Liver (tissue), 9 donors: Measurements from ENCODE around the gene CDH4. TPM values are rescaled to one million over a fixed set of nuclear protein-coding genes. Genes with fewer than 3 reads are reported as not detected.

Experiments used
- DNase-seq: peaks from one replicate; pipeline ENCODE4 v3.0.0-alpha.2; 2017; ENCODE audit warnings: low spot score
- H3K27ac ChIP-seq, 2 donors: one replicate each; pipeline ENCODE4 v1.7.0; 2013; ENCODE audit warnings: inconsistent platforms in 2 of 2, low read length in 2 of 2, control low read depth in 1 of 2, low read depth in 1 of 2, mild to moderate bottlenecking in 1 of 2
- H3K27me3 ChIP-seq, 4 donors: one replicate each; pipeline versions ENCODE4 v1.6.1 to v1.7.0; 2013; ENCODE audit warnings: low read length in 3 of 4, inconsistent platforms in 1 of 4, mild to moderate bottlenecking in 1 of 4, moderate library complexity in 1 of 4; ENCODE audit not compliant: control insufficient read depth in 4 of 4, insufficient read depth in 4 of 4
- H3K36me3 ChIP-seq, 4 donors: one replicate each; pipeline versions ENCODE4 v1.6.1 to v1.7.0; 2013; ENCODE audit warnings: low read length in 3 of 4, mild to moderate bottlenecking in 3 of 4, low read depth in 1 of 4, moderate library complexity in 1 of 4; ENCODE audit not compliant: control insufficient read depth in 4 of 4, insufficient read depth in 3 of 4
- H3K4me1 ChIP-seq, 4 donors: one replicate each; pipeline versions ENCODE4 v1.6.1 to v1.7.0; 2013; ENCODE audit warnings: low read length in 3 of 4, mild to moderate bottlenecking in 3 of 4, moderate library complexity in 1 of 4; ENCODE audit not compliant: control insufficient read depth in 4 of 4, insufficient read depth in 4 of 4
- H3K4me3 ChIP-seq, 3 donors: one replicate each; pipeline versions ENCODE4 v1.6.1 to v1.7.0; 2013; ENCODE audit warnings: low read length in 3 of 3, control low read depth in 1 of 3, low read depth in 1 of 3, mild to moderate bottlenecking in 1 of 3
- H3K9ac ChIP-seq, 2 donors: one replicate each; pipeline ENCODE4 v1.7.0; 2013; ENCODE audit warnings: low read length in 2 of 2, mild to moderate bottlenecking in 2 of 2, moderate library complexity in 2 of 2, control low read depth in 1 of 2, low read depth in 1 of 2
- H3K9me3 ChIP-seq, 4 donors: one replicate each; pipeline versions ENCODE4 v1.6.1 to v1.7.0; 2013; ENCODE audit warnings: low read length in 3 of 4; ENCODE audit not compliant: control insufficient read depth in 4 of 4
- EGR1 ChIP-seq, 2 donors: IDR thresholded peaks; 2 replicates each; pipeline ENCODE4 v1.6.1; 2016 to 2018; ENCODE audit warnings: antibody characterized with exemption in 2 of 2, low read depth in 2 of 2
- FOXA1 ChIP-seq: IDR thresholded peaks from 2 replicates; pipeline ENCODE4 v1.6.1; 2016; ENCODE audit warnings: antibody characterized with exemption
- FOXA2 ChIP-seq: IDR thresholded peaks from 2 replicates; pipeline ENCODE4 v1.6.1; 2016; ENCODE audit warnings: antibody characterized with exemption
- GABPA ChIP-seq, 2 donors: IDR thresholded peaks in 1 of 2; conservative IDR thresholded peaks in 1 of 2; 2 replicates each; pipeline ENCODE4 v1.6.1; 2016; ENCODE audit warnings: antibody characterized with exemption in 2 of 2, mild to moderate bottlenecking in 1 of 2, moderate library complexity in 1 of 2
- HNF4A ChIP-seq, 2 donors: conservative IDR thresholded peaks; 2 replicates each; pipeline ENCODE4 v1.6.1; 2016; ENCODE audit warnings: antibody characterized with exemption in 2 of 2, mild to moderate bottlenecking in 2 of 2
- JUND ChIP-seq, 2 donors: IDR thresholded peaks; 2 replicates each; pipeline ENCODE4 v1.6.1; 2016; ENCODE audit warnings: antibody characterized with exemption in 2 of 2
- MAX ChIP-seq: IDR thresholded peaks from 2 replicates; pipeline ENCODE4 v1.6.1; 2016; ENCODE audit warnings: antibody characterized with exemption
- NR2F2 ChIP-seq: IDR thresholded peaks from 2 replicates; pipeline ENCODE4 v1.6.1; 2016; ENCODE audit warnings: antibody characterized with exemption
- RAD21 ChIP-seq, 2 donors: IDR thresholded peaks; 2 replicates each; pipeline ENCODE4 v1.6.1; 2016; ENCODE audit warnings: antibody characterized with exemption in 2 of 2, mild to moderate bottlenecking in 2 of 2
- RXRA ChIP-seq, 2 donors: IDR thresholded peaks; 2 replicates each; pipeline ENCODE4 v1.6.1; 2017 to 2018; ENCODE audit warnings: antibody characterized with exemption in 2 of 2, mild to moderate bottlenecking in 1 of 2
- SP1 ChIP-seq: IDR thresholded peaks from 2 replicates; pipeline ENCODE4 v1.6.1; 2018; ENCODE audit warnings: antibody characterized with exemption, mild to moderate bottlenecking
- TAF1 ChIP-seq: conservative IDR thresholded peaks from 2 replicates; pipeline ENCODE4 v1.6.1; 2016; ENCODE audit warnings: antibody characterized with exemption, mild to moderate bottlenecking
- YY1 ChIP-seq: IDR thresholded peaks from 2 replicates; pipeline ENCODE4 v1.6.1; 2016; ENCODE audit warnings: antibody characterized with exemption, mild to moderate bottlenecking
- ZBTB33 ChIP-seq: IDR thresholded peaks from 2 replicates; pipeline ENCODE4 v1.6.1; 2016; ENCODE audit warnings: antibody characterized with exemption
- WGBS: extraction: QIAGEN DNeasy Blood & Tissue Kit; methylation state at CpG from one replicate; pipeline ENCODE4 v1.1.7; 2013; 5-methylcytosine and 5-hydroxymethylcytosine counted together
- polyA plus RNA-seq, 2 donors: library from polyadenylated mRNA; stranded (reverse) in 1 of 2; unstranded in 1 of 2; fragments of 200-250 nt in 1 of 2; fragments of >200 nt in 1 of 2; fragmentation: Nextera tagmentation in 1 of 2; extraction: Ambion mirVana in 1 of 2; gene quantifications; one replicate each; pipeline versions ENCODE4 v1.2.1 to v1.2.3, GENCODE V29; 2013 to 2015
- total RNA-seq, 2 donors: library from RNA; depleted of rRNA; stranded (reverse); fragments of >200 nt; gene quantifications; one replicate each; pipeline ENCODE4 v1.2.3, GENCODE V29; 2014
- TF ChIP-seq, protein P1 (sequence below): IDR thresholded peaks from 2 replicates; pipeline ENCODE4 v1.6.1; 2016; ENCODE audit warnings: antibody characterized with exemption, mild to moderate bottlenecking
- TF ChIP-seq, protein P2 (sequence below): fragments of 150-350 bp; IDR thresholded peaks from 2 replicates; pipeline ENCODE4 v1.5.1; 2017; ENCODE audit warnings: improper control_type of control experiment, low read depth, low read length; ENCODE audit not compliant: missing input control
- TF ChIP-seq, protein P3 (sequence below): IDR thresholded peaks from 2 replicates; pipeline ENCODE4 v1.6.1; 2016; ENCODE audit warnings: antibody characterized with exemption
- donor health status: healthy.
- donor health status: healthy.
- donor health status: healthy.
- donor health status: healthy.
- donor health status: healthy.

Gene CDH4
- total and polyA plus RNA-seq, 4 donors, result 0.03 to 0.25 (median 0.19) TPM; not detected in 1

DNA sequence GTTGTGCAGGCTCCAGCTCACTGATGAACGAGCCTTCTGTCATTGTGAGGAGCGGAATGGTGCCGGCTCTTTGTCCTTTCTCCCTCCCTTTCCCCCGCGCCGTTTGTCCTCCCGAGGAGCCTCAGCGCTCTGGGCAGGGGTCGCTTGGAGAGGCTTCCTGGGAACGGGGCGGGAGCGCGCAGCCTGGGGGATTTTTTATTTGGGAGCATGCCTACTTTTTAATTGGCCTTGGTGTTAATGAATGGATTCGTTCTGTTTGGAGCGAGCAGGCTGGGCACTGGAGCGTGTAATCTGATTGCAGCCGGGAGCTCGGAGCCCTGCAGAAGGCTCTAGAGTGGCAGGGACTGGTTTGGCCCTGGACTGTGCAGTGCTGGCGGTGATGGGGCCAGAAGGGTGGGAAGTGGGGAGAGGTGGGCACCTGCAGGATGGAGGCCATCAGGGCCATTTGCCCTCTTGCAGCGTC is 118.8 kb downstream of the CDH4 start (continued):
- TF ChIP-seq, protein P1, sequence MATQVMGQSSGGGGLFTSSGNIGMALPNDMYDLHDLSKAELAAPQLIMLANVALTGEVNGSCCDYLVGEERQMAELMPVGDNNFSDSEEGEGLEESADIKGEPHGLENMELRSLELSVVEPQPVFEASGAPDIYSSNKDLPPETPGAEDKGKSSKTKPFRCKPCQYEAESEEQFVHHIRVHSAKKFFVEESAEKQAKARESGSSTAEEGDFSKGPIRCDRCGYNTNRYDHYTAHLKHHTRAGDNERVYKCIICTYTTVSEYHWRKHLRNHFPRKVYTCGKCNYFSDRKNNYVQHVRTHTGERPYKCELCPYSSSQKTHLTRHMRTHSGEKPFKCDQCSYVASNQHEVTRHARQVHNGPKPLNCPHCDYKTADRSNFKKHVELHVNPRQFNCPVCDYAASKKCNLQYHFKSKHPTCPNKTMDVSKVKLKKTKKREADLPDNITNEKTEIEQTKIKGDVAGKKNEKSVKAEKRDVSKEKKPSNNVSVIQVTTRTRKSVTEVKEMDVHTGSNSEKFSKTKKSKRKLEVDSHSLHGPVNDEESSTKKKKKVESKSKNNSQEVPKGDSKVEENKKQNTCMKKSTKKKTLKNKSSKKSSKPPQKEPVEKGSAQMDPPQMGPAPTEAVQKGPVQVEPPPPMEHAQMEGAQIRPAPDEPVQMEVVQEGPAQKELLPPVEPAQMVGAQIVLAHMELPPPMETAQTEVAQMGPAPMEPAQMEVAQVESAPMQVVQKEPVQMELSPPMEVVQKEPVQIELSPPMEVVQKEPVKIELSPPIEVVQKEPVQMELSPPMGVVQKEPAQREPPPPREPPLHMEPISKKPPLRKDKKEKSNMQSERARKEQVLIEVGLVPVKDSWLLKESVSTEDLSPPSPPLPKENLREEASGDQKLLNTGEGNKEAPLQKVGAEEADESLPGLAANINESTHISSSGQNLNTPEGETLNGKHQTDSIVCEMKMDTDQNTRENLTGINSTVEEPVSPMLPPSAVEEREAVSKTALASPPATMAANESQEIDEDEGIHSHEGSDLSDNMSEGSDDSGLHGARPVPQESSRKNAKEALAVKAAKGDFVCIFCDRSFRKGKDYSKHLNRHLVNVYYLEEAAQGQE, result no peak

DNA sequence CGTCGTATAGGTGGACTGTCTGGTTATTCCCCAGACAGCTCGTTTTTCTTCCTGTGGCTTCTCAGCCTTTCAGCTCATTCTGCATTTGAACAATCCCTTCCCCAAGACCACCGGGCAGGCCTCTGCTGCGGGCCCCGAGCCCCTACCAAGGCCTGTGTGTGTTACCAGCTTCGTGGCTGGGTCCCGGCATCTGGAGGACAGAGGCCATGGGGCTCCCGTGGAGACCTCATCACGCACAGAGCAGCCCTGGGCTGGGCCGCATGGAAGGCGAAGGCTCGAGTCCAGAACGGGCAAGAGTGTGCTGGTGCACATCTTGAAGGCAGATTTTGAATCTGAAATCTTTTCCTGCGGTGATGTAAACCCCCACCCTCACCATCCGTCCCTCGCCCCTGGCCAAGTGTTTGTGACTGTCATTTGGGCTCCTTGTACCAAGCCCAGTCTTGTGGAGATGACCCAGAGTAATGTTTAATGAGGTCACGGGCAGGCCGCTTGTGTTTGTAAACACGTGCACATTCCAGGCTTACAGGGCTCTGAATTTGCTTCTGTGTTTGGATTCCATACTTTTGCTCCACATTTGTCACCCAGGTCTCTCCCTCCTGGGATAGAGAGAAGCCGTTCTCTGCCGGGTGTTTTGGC is 119.6 kb downstream of the CDH4 start:
- H3K27ac ChIP-seq, result no peak overlapping the region
- TF ChIP-seq HNF4A (conservative IDR thresholded peaks at IDR 0.05) (no peak), NR2F2 (no peak)
- H3K9me3 ChIP-seq, result no peaks in the 10 kb centered on the region
- peaks cover 0 to 3% (median 0%) of the 10 kb centered on the region in 4 donors for H3K27me3 ChIP-seq
- WGBS, result 59% methylated on average over 22 of the region's 22 CpGs
- no peak overlapping the region for H3K9ac ChIP-seq
- DNase-seq, result no peak
- no peaks in the 10 kb centered on the region for H3K36me3 ChIP-seq
- H3K4me3 ChIP-seq, result no peak overlapping the region
- H3K4me1 ChIP-seq, result no peaks in the 10 kb centered on the region

DNA sequence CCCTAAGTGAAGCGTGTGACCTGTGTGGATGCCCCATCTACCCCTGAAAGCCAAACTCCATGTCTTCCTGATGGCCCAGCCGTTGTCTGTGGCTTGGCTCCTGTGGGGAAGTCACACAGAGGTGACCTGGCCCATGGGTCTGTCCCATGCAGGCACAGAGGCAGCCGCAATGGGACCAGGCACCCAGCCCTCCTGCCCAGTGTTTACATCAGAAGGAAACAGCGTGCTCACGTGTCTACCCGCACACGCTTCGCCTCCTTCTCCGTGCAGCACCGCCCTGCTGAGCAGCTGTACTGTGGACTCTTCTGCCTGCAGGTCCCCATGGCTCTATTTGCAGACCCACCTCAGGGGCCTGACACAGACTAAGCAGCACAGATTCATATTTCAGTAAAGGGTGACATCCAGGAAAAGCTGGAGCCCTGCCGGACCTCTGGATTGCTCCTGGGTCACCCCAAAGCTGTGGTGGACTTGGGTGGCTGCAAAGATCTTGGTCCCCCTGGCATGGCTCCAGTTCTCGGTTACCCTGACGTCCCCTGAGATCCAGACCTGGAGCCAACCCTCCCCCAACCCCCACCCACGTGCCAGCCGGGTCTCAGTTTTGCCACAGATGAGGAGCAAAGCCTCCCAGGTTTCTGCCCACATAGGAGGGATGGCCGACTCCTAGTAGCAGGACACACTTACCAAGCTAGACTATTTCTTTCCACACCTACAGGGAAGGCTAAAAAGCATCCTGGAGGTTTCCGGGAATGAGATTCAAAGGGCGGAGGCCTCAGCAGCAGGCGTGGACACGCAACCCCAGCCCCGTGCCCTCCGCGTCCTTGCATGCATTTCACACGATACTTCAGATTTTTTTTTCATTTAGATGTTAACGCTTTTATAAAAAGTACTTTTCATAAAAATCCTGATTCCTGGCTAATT is 120.3 kb downstream of the CDH4 start:
- 75% methylated on average over 25 of the region's 25 CpGs for WGBS
- no peaks in the 10 kb centered on the region for H3K36me3 ChIP-seq
- no peak overlapping the region for H3K9ac ChIP-seq
- no peaks in the 10 kb centered on the region for H3K4me1 ChIP-seq
- H3K27me3 ChIP-seq, result peaks cover 0 to 3% (median 0%) of the 10 kb centered on the region in 4 donors
- no peak overlapping the region for H3K27ac ChIP-seq
- no peaks in the 10 kb centered on the region for H3K9me3 ChIP-seq
- no peak for DNase-seq
- H3K4me3 ChIP-seq, result no peak overlapping the region
- TF ChIP-seq, protein P2, sequence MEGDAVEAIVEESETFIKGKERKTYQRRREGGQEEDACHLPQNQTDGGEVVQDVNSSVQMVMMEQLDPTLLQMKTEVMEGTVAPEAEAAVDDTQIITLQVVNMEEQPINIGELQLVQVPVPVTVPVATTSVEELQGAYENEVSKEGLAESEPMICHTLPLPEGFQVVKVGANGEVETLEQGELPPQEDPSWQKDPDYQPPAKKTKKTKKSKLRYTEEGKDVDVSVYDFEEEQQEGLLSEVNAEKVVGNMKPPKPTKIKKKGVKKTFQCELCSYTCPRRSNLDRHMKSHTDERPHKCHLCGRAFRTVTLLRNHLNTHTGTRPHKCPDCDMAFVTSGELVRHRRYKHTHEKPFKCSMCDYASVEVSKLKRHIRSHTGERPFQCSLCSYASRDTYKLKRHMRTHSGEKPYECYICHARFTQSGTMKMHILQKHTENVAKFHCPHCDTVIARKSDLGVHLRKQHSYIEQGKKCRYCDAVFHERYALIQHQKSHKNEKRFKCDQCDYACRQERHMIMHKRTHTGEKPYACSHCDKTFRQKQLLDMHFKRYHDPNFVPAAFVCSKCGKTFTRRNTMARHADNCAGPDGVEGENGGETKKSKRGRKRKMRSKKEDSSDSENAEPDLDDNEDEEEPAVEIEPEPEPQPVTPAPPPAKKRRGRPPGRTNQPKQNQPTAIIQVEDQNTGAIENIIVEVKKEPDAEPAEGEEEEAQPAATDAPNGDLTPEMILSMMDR, result no peak
- TF ChIP-seq SP1, result no peak
- TF ChIP-seq EGR1 (IDR thresholded peaks at IDR 0.05; ENCODE audit: low read depth in 2 of 2), result no peak
- no peak for TF ChIP-seq RXRA (IDR thresholded peaks at IDR 0.05)
- no peak for TF ChIP-seq RAD21 (IDR thresholded peaks at IDR 0.05)
- no peak for TF ChIP-seq FOXA2
- no peak for TF ChIP-seq HNF4A (conservative IDR thresholded peaks at IDR 0.05)
- TF ChIP-seq, protein P1, result no peak
- no peak for TF ChIP-seq MAX
- TF ChIP-seq, protein P3, sequence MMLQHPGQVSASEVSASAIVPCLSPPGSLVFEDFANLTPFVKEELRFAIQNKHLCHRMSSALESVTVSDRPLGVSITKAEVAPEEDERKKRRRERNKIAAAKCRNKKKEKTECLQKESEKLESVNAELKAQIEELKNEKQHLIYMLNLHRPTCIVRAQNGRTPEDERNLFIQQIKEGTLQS, result no peak
- no peak for TF ChIP-seq FOXA1
- no peak for TF ChIP-seq NR2F2
- TF ChIP-seq GABPA (IDR thresholded peaks at IDR 0.05 in 1 of 2, conservative IDR thresholded peaks at IDR 0.05 in 1 of 2), result no peak
- TF ChIP-seq JUND (IDR thresholded peaks at IDR 0.05), result no peak
- no peak for TF ChIP-seq ZBTB33
- TF ChIP-seq YY1, result no peak
- no peak for TF ChIP-seq TAF1
